Activated naive CD4-positive, alpha-beta T cell treated with anti-CD3 and anti-CD28 coated beads for 36 hours (primary cell): ENCODE data around the gene NKAIN2. TPM values are rescaled to one million over a fixed set of nuclear protein-coding genes. Genes with fewer than 3 reads are reported as not detected.

Experiments used
- CTCF ChIA-PET: fragments of 350-600 bp; sonication (Branson Sonifier 250); formaldehyde crosslinking; loops from one replicate; lab custom pipeline; 2021; ENCODE audit warnings: antibody characterized with exemption; lab: Charles Lee
- DNase-seq: peaks from one replicate; pipeline ENCODE4 v3.0.0-alpha.2; 2020
- H3K27ac Mint-ChIP-seq: one replicate; pipeline ENCODE4 v1.8.0; 2021; ENCODE audit warnings: mild to moderate bottlenecking, mixed read lengths
- H3K27me3 Mint-ChIP-seq: one replicate; pipeline ENCODE4 v1.8.0; 2021; ENCODE audit warnings: low read depth, mixed read lengths
- H3K36me3 Mint-ChIP-seq: one replicate; pipeline ENCODE4 v1.8.0; 2021; ENCODE audit warnings: low read depth, mixed read lengths
- H3K4me1 Mint-ChIP-seq: one replicate; pipeline ENCODE4 v1.8.0; 2021; ENCODE audit warnings: low read depth, mixed read lengths
- H3K4me3 Mint-ChIP-seq: one replicate; pipeline ENCODE4 v1.8.0; 2021; ENCODE audit warnings: mild to moderate bottlenecking, moderate library complexity, mixed read lengths
- H3K9me3 Mint-ChIP-seq: one replicate; pipeline ENCODE4 v1.8.0; 2021; ENCODE audit warnings: mixed read lengths
- intact Hi-C: fragments of 100-400 bp; cut with micrococcal nuclease; formaldehyde crosslinking; loops from one replicate; pipeline ENCODE4 v1.15.1; 2023
- total RNA-seq, 2 experiments: library from RNA; stranded (reverse); gene quantifications; one replicate each; pipeline ENCODE4 v1.2.3, GENCODE V29; 2021

NKAIN2 gene
- total RNA-seq, 2 experiments from 2014 or later, result not detected

- no peak overlapping the region for H3K27ac Mint-ChIP-seq
- intact Hi-C loops, result no loop called here
- H3K4me3 Mint-ChIP-seq, result no peak overlapping the region
- H3K9me3 Mint-ChIP-seq, result no peaks in the 10 kb centered on the region
- DNase-seq, result no peak
- no peaks in the 10 kb centered on the region for H3K4me1 Mint-ChIP-seq
- CTCF ChIA-PET, result no interaction called here
- no peaks in the 10 kb centered on the region for H3K36me3 Mint-ChIP-seq
- no peaks in the 10 kb centered on the region for H3K27me3 Mint-ChIP-seq
Measured at GRCh38 chr6:124823240-124824111, 1019.8 kb downstream of the NKAIN2 start.

- intact Hi-C loops, result no loop called here
- Mint-ChIP-seq H3K36me3 (no peaks in the 10 kb centered on the region), H3K27me3 (no peaks in the 10 kb centered on the region), H3K4me1 (no peaks in the 10 kb centered on the region), H3K27ac (no peak overlapping the region), H3K4me3 (no peak overlapping the region), H3K9me3 (no peaks in the 10 kb centered on the region)
- CTCF ChIA-PET, result no interaction called here
- no peak for DNase-seq
Measured at GRCh38 chr6:124825564-124825963, 1021.9 kb downstream of the NKAIN2 start.

- no peaks in the 10 kb centered on the region for H3K9me3 Mint-ChIP-seq
- no peak overlapping the region for H3K4me3 Mint-ChIP-seq
- CTCF ChIA-PET, result no interaction called here
- H3K27ac Mint-ChIP-seq, result no peak overlapping the region
- H3K27me3 Mint-ChIP-seq, result peaks cover 8% of the 10 kb centered on the region
- no peak for DNase-seq
- H3K4me1 Mint-ChIP-seq, result no peaks in the 10 kb centered on the region
- intact Hi-C loops, result no loop called here
- H3K36me3 Mint-ChIP-seq, result no peaks in the 10 kb centered on the region
Measured at GRCh38 chr6:124829822-124830221, 1026.2 kb downstream of the NKAIN2 start.

GRCh38 chr6:124830506-124830905 is 1026.8 kb downstream of the NKAIN2 start:
- DNase-seq, result no peak

GRCh38 chr6:124854338-124854922 is 1050.8 kb downstream of the NKAIN2 start:
- Mint-ChIP-seq H3K9me3 (no peaks in the 10 kb centered on the region), H3K4me1 (no peaks in the 10 kb centered on the region), H3K4me3 (no peak overlapping the region), H3K27me3 (peaks cover 3% of the 10 kb centered on the region), H3K27ac (no peak overlapping the region), H3K36me3 (no peaks in the 10 kb centered on the region)
- no peak for DNase-seq
- CTCF ChIA-PET, result interaction anchor here (0.9 to 1.0 kb wide), 2 partner anchors 12 to 1053 kb away, joined by 3 to 4 read pairs; no protein-coding TSS in a partner anchor
- intact Hi-C loops, result loop anchor here (1.0 to 5.0 kb wide), 2 partner anchors 1052 to 1437 kb away; no protein-coding TSS in a partner anchor

More at GRCh38 chr6:124830506-124830905, 1026.8 kb downstream of the NKAIN2 start:
- Mint-ChIP-seq H3K36me3 (no peaks in the 10 kb centered on the region), H3K27me3 (peaks cover 8% of the 10 kb centered on the region), H3K4me1 (no peaks in the 10 kb centered on the region), H3K9me3 (no peaks in the 10 kb centered on the region), H3K4me3 (no peak overlapping the region), H3K27ac (no peak overlapping the region)
- intact Hi-C loops, result no loop called here
- CTCF ChIA-PET, result no interaction called here

- CTCF ChIA-PET, result interaction anchor here (1.9 kb wide), 1 partner anchor 256 kb away, joined by 6 read pairs; no protein-coding TSS in a partner anchor
- no peaks in the 10 kb centered on the region for H3K36me3 Mint-ChIP-seq
- intact Hi-C loops, result no loop called here
Measured at GRCh38 chr6:124857746-124858145, 1054.1 kb downstream of the NKAIN2 start.

GRCh38 chr6:124858564-124858963 is 1054.9 kb downstream of the NKAIN2 start:
- Mint-ChIP-seq H3K27ac (no peak overlapping the region), H3K9me3 (no peaks in the 10 kb centered on the region), H3K4me3 (no peak overlapping the region), H3K36me3 (no peaks in the 10 kb centered on the region), H3K4me1 (no peaks in the 10 kb centered on the region), H3K27me3 (peaks cover 6% of the 10 kb centered on the region)
- no peak for DNase-seq
- intact Hi-C loops, result no loop called here
- CTCF ChIA-PET, result no interaction called here

More at GRCh38 chr6:124857746-124858145, 1054.1 kb downstream of the NKAIN2 start:
- no peaks in the 10 kb centered on the region for H3K9me3 Mint-ChIP-seq
- peaks cover under 1% of the 10 kb centered on the region for H3K27me3 Mint-ChIP-seq
- no peak overlapping the region for H3K27ac Mint-ChIP-seq
- no peak for DNase-seq
- no peaks in the 10 kb centered on the region for H3K4me1 Mint-ChIP-seq
- H3K4me3 Mint-ChIP-seq, result no peak overlapping the region

- Mint-ChIP-seq H3K36me3 (no peaks in the 10 kb centered on the region), H3K9me3 (no peaks in the 10 kb centered on the region), H3K27me3 (peaks cover 8% of the 10 kb centered on the region), H3K4me3 (no peak overlapping the region), H3K4me1 (no peaks in the 10 kb centered on the region), H3K27ac (no peak overlapping the region)
- no peak for DNase-seq
- CTCF ChIA-PET, result no interaction called here
- intact Hi-C loops, result no loop called here
Measured at GRCh38 chr6:124859366-124859765, 1055.7 kb downstream of the NKAIN2 start.

- Mint-ChIP-seq H3K27ac (no peak overlapping the region), H3K36me3 (no peaks in the 10 kb centered on the region), H3K4me3 (no peak overlapping the region), H3K9me3 (no peaks in the 10 kb centered on the region), H3K4me1 (no peaks in the 10 kb centered on the region), H3K27me3 (peaks cover 8% of the 10 kb centered on the region)
- intact Hi-C loops, result no loop called here
- no peak for DNase-seq
- CTCF ChIA-PET, result interaction anchor here (1.0 to 1.8 kb wide), 2 partner anchors 11 to 246 kb away, joined by 4 read pairs; no protein-coding TSS in a partner anchor
Measured at GRCh38 chr6:124866040-124866439, 1062.4 kb downstream of the NKAIN2 start.

GRCh38 chr6:124867121-124867520 is 1063.5 kb downstream of the NKAIN2 start:
- no peak overlapping the region for H3K27ac Mint-ChIP-seq
- CTCF ChIA-PET, result interaction anchor here (0.8 to 1.8 kb wide), 2 partner anchors 12 to 247 kb away, joined by 3 to 4 read pairs; no protein-coding TSS in a partner anchor
- no peak for DNase-seq
- H3K9me3 Mint-ChIP-seq, result no peaks in the 10 kb centered on the region
- intact Hi-C loops, result no loop called here
- H3K36me3 Mint-ChIP-seq, result no peaks in the 10 kb centered on the region
- no peaks in the 10 kb centered on the region for H3K4me1 Mint-ChIP-seq
- H3K27me3 Mint-ChIP-seq, result peaks cover 8% of the 10 kb centered on the region
- no peak overlapping the region for H3K4me3 Mint-ChIP-seq

- Mint-ChIP-seq H3K4me1 (no peaks in the 10 kb centered on the region), H3K36me3 (no peaks in the 10 kb centered on the region), H3K27ac (no peak overlapping the region), H3K4me3 (no peak overlapping the region), H3K9me3 (no peaks in the 10 kb centered on the region), H3K27me3 (peaks cover 2% of the 10 kb centered on the region)
- DNase-seq, result no peak
- CTCF ChIA-PET, result interaction anchor here (1.1 to 8.3 kb wide), 2 partner anchors 245 to 285 kb away, joined by 3 to 82 read pairs; partner anchors contain the start of gene TPD52L1
- intact Hi-C loops, result no loop called here
Measured at GRCh38 chr6:124868481-124868880, 1064.8 kb downstream of the NKAIN2 start.

GRCh38 chr6:124869416-124869815 is 1065.8 kb downstream of the NKAIN2 start:
- H3K27me3 Mint-ChIP-seq, result no peaks in the 10 kb centered on the region
- intact Hi-C loops, result no loop called here

More at GRCh38 chr6:124869416-124869815, 1065.8 kb downstream of the NKAIN2 start:
- H3K4me3 Mint-ChIP-seq, result no peak overlapping the region
- DNase-seq, result no peak
- no peak overlapping the region for H3K27ac Mint-ChIP-seq
- CTCF ChIA-PET, result interaction anchor here (1.1 to 8.3 kb wide), 2 partner anchors 244 to 284 kb away, joined by 3 to 82 read pairs; partner anchors contain the start of gene TPD52L1
- no peaks in the 10 kb centered on the region for H3K4me1 Mint-ChIP-seq
- no peaks in the 10 kb centered on the region for H3K9me3 Mint-ChIP-seq
- H3K36me3 Mint-ChIP-seq, result no peaks in the 10 kb centered on the region
